HFF-Myc (cell line): ENCODE measurements around the gene FAU.

Experiments
- DNase-seq: peaks from one replicate; pipeline ENCODE4 v3.0.0-alpha.2; 2011; ENCODE audit warnings: low read depth; ENCODE audit errors: extremely low read depth
- H3K4me3 ChIP-seq: replicated peaks from 2 replicates; pipeline ENCODE4 v1.5.1; 2011; ENCODE audit warnings: low read depth, mild to moderate bottlenecking, control low read depth, low read length
- CTCF ChIP-seq: IDR thresholded peaks from 2 replicates; pipeline ENCODE4 v1.5.1; 2012; ENCODE audit warnings: mild to moderate bottlenecking, low read depth, low read length, control low read depth; ENCODE audit errors: missing control alignments

FAU gene

GRCh38 chr11:65102142-65103095 lies 19.5 kb downstream of the FAU start:
- H3K4me3 ChIP-seq: no peak overlapping the region
- no peak for DNase-seq
- no peak for TF ChIP-seq CTCF

- DNase-seq: no peak
- no peak overlapping the region for H3K4me3 ChIP-seq
- no peak for TF ChIP-seq CTCF
Measured at GRCh38 chr11:65100674-65101350, 21.1 kb downstream of the FAU start.

- TF ChIP-seq CTCF: no peak
Measured at GRCh38 chr11:65096926-65097325, 25.0 kb downstream of the FAU start.

GRCh38 chr11:65095974-65096806 lies 25.7 kb downstream of the FAU start, which contains the start of gene VPS51:
VPS51 (plus strand) TSS chr11:65096214; CDS start chr11:65096251, 37 bp downstream.
- no peak for TF ChIP-seq CTCF
- peak; percentile 71 for DNase-seq
- H3K4me3 ChIP-seq: peak within 1 kb of the TSS; percentile 68

More at GRCh38 chr11:65096926-65097325, 25.0 kb downstream of the FAU start:
- no peak for DNase-seq
- peak overlapping the region; percentile 68 for H3K4me3 ChIP-seq

GRCh38 chr11:65095427-65095826 lies 26.5 kb downstream of the FAU start:
- peak overlapping the region; percentile 68 for H3K4me3 ChIP-seq
- TF ChIP-seq CTCF: no peak
- no peak for DNase-seq

- H3K4me3 ChIP-seq: no peak overlapping the region
- no peak for TF ChIP-seq CTCF
- no peak for DNase-seq
Measured at GRCh38 chr11:65090628-65091027, 31.3 kb downstream of the FAU start.
